Uterus (tissue), 2 donors: ENCODE measurements around the gene DEAF1.

Source experiments
- POLR2A ChIP-seq, 2 donors: fragments of 450-650 bp; IDR thresholded peaks; one replicate each; pipeline ENCODE4 v1.6.1; 2016; ENCODE audit warnings: antibody characterized with exemption in 2 of 2, mild to moderate bottlenecking in 1 of 2, moderate library complexity in 1 of 2
- TF ChIP-seq, protein P1 (sequence below), 4 experiments: fragments of 200-600 bp in 2 of 4; fragments of 450-650 bp in 2 of 4; sonication (generic) in 2 of 4; IDR thresholded peaks; one replicate each; pipeline ENCODE4 v1.5.1; 2016 to 2019; ENCODE audit warnings: antibody characterized with exemption in 4 of 4, mild to moderate bottlenecking in 2 of 4, moderate library complexity in 1 of 4

DNA sequence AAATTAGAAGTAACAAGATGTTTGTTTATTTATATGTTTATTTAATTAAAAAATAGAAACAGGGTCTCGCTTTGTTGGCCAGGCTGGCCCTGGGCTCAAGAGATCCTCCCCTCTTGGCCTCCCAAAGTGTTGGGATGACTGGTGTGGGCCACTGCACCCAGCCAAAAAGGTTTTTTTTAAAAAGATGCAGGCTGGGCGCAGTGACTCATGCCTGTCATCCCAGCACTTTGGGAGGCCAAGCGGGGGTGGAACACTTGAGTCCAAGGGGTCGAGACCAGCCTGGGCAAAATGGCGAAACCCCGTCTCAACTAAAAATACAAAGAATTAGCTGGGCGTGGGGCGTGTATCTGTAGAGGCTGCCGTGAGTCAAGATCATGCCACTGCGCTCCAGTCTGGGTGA is 44.5 kb downstream of the DEAF1 start:
- TF ChIP-seq, protein P1, sequence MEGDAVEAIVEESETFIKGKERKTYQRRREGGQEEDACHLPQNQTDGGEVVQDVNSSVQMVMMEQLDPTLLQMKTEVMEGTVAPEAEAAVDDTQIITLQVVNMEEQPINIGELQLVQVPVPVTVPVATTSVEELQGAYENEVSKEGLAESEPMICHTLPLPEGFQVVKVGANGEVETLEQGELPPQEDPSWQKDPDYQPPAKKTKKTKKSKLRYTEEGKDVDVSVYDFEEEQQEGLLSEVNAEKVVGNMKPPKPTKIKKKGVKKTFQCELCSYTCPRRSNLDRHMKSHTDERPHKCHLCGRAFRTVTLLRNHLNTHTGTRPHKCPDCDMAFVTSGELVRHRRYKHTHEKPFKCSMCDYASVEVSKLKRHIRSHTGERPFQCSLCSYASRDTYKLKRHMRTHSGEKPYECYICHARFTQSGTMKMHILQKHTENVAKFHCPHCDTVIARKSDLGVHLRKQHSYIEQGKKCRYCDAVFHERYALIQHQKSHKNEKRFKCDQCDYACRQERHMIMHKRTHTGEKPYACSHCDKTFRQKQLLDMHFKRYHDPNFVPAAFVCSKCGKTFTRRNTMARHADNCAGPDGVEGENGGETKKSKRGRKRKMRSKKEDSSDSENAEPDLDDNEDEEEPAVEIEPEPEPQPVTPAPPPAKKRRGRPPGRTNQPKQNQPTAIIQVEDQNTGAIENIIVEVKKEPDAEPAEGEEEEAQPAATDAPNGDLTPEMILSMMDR (IDR thresholded peaks at IDR 0.05): no peak
- TF ChIP-seq POLR2A (IDR thresholded peaks at IDR 0.05): no peak
